ENCODE data around the gene BTG2.

The BTG2 gene

DNA sequence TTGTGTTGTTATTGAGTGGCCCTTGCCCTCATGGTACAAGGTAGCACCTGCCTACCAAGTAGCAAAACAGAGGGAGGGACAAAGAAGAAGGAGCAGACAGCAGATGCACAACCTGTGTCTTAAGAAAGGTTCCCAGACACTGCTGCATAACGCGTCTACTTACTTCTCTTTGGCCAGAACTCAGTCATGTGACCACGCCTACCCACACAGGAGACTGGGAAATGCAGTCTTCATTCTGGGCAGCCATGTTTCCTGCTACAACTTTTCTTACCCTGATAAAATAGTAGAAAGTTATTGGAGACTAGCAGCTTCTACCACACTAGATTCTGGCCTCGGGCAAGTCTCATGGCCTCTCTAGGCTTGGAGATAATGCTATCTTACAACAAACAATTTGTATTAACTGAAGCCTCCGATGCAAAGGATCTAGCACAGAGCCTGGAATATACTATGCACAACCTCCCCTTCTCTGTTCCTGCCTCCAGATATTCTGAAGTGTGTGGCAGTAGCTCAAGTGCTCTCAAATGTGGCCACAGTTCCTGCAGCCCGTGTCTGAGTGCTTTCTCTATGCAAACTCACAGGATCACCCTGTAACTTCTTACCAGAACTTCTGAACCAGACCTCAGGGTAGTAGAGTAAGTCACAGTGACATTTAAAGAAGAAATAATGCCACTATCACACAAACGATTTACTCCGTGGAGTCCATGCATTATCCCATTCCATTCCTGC, 34.1 kb upstream of the BTG2 start:
- Histone ChIP-seq H3K4me3 (ENCODE audit: low read depth, low read length) (peak overlapping the region; percentile 20; the same call in 1 of the 2 replicates), H3K9me3 (ENCODE audit: control insufficient read depth, insufficient read depth, low read depth, low read length) (no peaks in the 10 kb centered on the region), H3K27ac (ENCODE audit: low read depth, low read length) (no peak overlapping the region), H3K4me1 (ENCODE audit: control insufficient read depth, insufficient read depth, low read length) (peaks cover 20% of the 10 kb centered on the region), H3K27me3 (ENCODE audit: control insufficient read depth, insufficient read depth, low read length) (peaks cover 31% of the 10 kb centered on the region), H3K36me3 (ENCODE audit: control insufficient read depth, insufficient read depth, low read length) (no peaks in the 10 kb centered on the region), H3K9ac (ENCODE audit: low read length) (no peak overlapping the region)

GRCh38 chr1:203271962-203272632, 33.2 kb upstream of the BTG2 start:
- H3K9ac ChIP-seq (ENCODE audit: low read length) = no peak overlapping the region
- no peak overlapping the region for H3K27ac ChIP-seq (ENCODE audit: low read depth, low read length)
- H3K36me3 ChIP-seq (ENCODE audit: control insufficient read depth, insufficient read depth, low read length) = no peaks in the 10 kb centered on the region

GRCh38 chr1:203272633-203273205, 32.6 kb upstream of the BTG2 start:
- peaks cover 35% of the 10 kb centered on the region for H3K27me3 ChIP-seq (ENCODE audit: control insufficient read depth, insufficient read depth, low read length)
- H3K9ac ChIP-seq (ENCODE audit: low read length) = no peak overlapping the region
- H3K4me1 ChIP-seq (ENCODE audit: control insufficient read depth, insufficient read depth, low read length) = peaks cover 20% of the 10 kb centered on the region
- peak overlapping the region; percentile 45; the same call in 1 of the 2 replicates for H3K4me3 ChIP-seq (ENCODE audit: low read depth, low read length)
- no peaks in the 10 kb centered on the region for H3K9me3 ChIP-seq (ENCODE audit: control insufficient read depth, insufficient read depth, low read depth, low read length)
- H3K36me3 ChIP-seq (ENCODE audit: control insufficient read depth, insufficient read depth, low read length) = no peaks in the 10 kb centered on the region
- no peak overlapping the region for H3K27ac ChIP-seq (ENCODE audit: low read depth, low read length)

More at GRCh38 chr1:203271962-203272632, 33.2 kb upstream of the BTG2 start:
- Histone ChIP-seq H3K27me3 (ENCODE audit: control insufficient read depth, insufficient read depth, low read length) (peaks cover 35% of the 10 kb centered on the region), H3K4me1 (ENCODE audit: control insufficient read depth, insufficient read depth, low read length) (peaks cover 20% of the 10 kb centered on the region), H3K9me3 (ENCODE audit: control insufficient read depth, insufficient read depth, low read depth, low read length) (no peaks in the 10 kb centered on the region), H3K4me3 (ENCODE audit: low read depth, low read length) (no peak overlapping the region)

GRCh38 chr1:203273206-203273868, 32.0 kb upstream of the BTG2 start:
- Histone ChIP-seq H3K36me3 (ENCODE audit: control insufficient read depth, insufficient read depth, low read length) (no peaks in the 10 kb centered on the region), H3K4me1 (ENCODE audit: control insufficient read depth, insufficient read depth, low read length) (peaks cover 25% of the 10 kb centered on the region), H3K27me3 (ENCODE audit: control insufficient read depth, insufficient read depth, low read length) (peaks cover 40% of the 10 kb centered on the region), H3K27ac (ENCODE audit: low read depth, low read length) (no peak overlapping the region), H3K9me3 (ENCODE audit: control insufficient read depth, insufficient read depth, low read depth, low read length) (no peaks in the 10 kb centered on the region), H3K9ac (ENCODE audit: low read length) (no peak overlapping the region), H3K4me3 (ENCODE audit: low read depth, low read length) (peak overlapping the region; percentile 45)

GRCh38 chr1:203273869-203274602, 31.3 kb upstream of the BTG2 start:
- peaks cover 27% of the 10 kb centered on the region for H3K4me1 ChIP-seq (ENCODE audit: control insufficient read depth, insufficient read depth, low read length)
- peaks cover 40% of the 10 kb centered on the region for H3K27me3 ChIP-seq (ENCODE audit: control insufficient read depth, insufficient read depth, low read length)
- H3K4me3 ChIP-seq (ENCODE audit: low read depth, low read length) = peak overlapping the region; percentile 45
- H3K36me3 ChIP-seq (ENCODE audit: control insufficient read depth, insufficient read depth, low read length) = no peaks in the 10 kb centered on the region
- H3K9me3 ChIP-seq (ENCODE audit: control insufficient read depth, insufficient read depth, low read depth, low read length) = no peaks in the 10 kb centered on the region
- H3K27ac ChIP-seq (ENCODE audit: low read depth, low read length) = no peak overlapping the region
- no peak overlapping the region for H3K9ac ChIP-seq (ENCODE audit: low read length)

GRCh38 chr1:203274603-203275381, 30.5 kb upstream of the BTG2 start:
- no peaks in the 10 kb centered on the region for H3K9me3 ChIP-seq (ENCODE audit: control insufficient read depth, insufficient read depth, low read depth, low read length)
- H3K27ac ChIP-seq (ENCODE audit: low read depth, low read length) = no peak overlapping the region
- H3K27me3 ChIP-seq (ENCODE audit: control insufficient read depth, insufficient read depth, low read length) = peaks cover 40% of the 10 kb centered on the region
- H3K9ac ChIP-seq (ENCODE audit: low read length) = no peak overlapping the region
- no peaks in the 10 kb centered on the region for H3K36me3 ChIP-seq (ENCODE audit: control insufficient read depth, insufficient read depth, low read length)
- peaks cover 28% of the 10 kb centered on the region for H3K4me1 ChIP-seq (ENCODE audit: control insufficient read depth, insufficient read depth, low read length)
- H3K4me3 ChIP-seq (ENCODE audit: low read depth, low read length) = no peak overlapping the region

DNA sequence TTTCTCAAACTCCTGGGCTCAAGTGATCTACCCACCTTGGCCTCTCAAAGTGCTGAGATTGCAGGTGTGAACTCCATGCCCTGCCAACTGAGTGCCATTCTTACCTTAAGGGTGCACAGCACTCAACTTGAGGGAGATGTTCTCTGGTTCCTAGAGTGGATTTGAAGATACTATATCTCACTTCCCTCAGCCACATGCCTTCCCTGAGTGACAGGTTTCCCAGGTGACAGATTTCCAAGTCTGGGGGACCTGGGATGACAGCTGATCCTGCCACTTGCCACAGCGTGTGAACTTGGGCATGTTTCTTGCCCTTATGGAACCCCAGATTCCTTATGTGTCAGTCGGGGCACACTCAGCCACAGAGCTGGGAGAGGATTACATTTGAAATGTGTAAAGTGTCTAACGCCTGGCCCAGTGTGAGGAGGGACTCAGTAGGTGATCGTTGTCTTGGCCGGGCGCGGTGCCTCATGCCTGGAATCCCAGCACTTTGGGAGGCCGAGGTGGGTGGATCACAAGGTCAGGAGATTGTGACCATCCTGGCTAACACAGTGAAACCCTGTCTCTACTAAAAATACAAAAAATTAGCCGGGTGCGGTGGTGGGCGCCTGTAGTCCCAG, 29.6 kb upstream of the BTG2 start:
- peaks cover 27% of the 10 kb centered on the region for H3K4me1 ChIP-seq (ENCODE audit: control insufficient read depth, insufficient read depth, low read length)
- H3K9ac ChIP-seq (ENCODE audit: low read length) = no peak overlapping the region
- H3K27me3 ChIP-seq (ENCODE audit: control insufficient read depth, insufficient read depth, low read length) = peaks cover 40% of the 10 kb centered on the region
- H3K36me3 ChIP-seq (ENCODE audit: control insufficient read depth, insufficient read depth, low read length) = no peaks in the 10 kb centered on the region
- H3K9me3 ChIP-seq (ENCODE audit: control insufficient read depth, insufficient read depth, low read depth, low read length) = no peaks in the 10 kb centered on the region
- H3K27ac ChIP-seq (ENCODE audit: low read depth, low read length) = no peak overlapping the region
- no peak overlapping the region for H3K4me3 ChIP-seq (ENCODE audit: low read depth, low read length)

- H3K27me3 ChIP-seq (ENCODE audit: control insufficient read depth, insufficient read depth, low read length) = peaks cover 40% of the 10 kb centered on the region
Observed at GRCh38 chr1:203276408-203276807, 28.9 kb upstream of the BTG2 start.

GRCh38 chr1:203276916-203277545, 28.3 kb upstream of the BTG2 start:
- Histone ChIP-seq H3K9ac (ENCODE audit: low read length) (no peak overlapping the region), H3K36me3 (ENCODE audit: control insufficient read depth, insufficient read depth, low read length) (no peaks in the 10 kb centered on the region), H3K27me3 (ENCODE audit: control insufficient read depth, insufficient read depth, low read length) (peaks cover 37% of the 10 kb centered on the region), H3K9me3 (ENCODE audit: control insufficient read depth, insufficient read depth, low read depth, low read length) (no peaks in the 10 kb centered on the region), H3K27ac (ENCODE audit: low read depth, low read length) (no peak overlapping the region), H3K4me3 (ENCODE audit: low read depth, low read length) (no peak overlapping the region), H3K4me1 (ENCODE audit: control insufficient read depth, insufficient read depth, low read length) (peaks cover 27% of the 10 kb centered on the region)

More at GRCh38 chr1:203276408-203276807, 28.9 kb upstream of the BTG2 start:
- Histone ChIP-seq H3K4me3 (ENCODE audit: low read depth, low read length) (no peak overlapping the region), H3K27ac (ENCODE audit: low read depth, low read length) (no peak overlapping the region), H3K36me3 (ENCODE audit: control insufficient read depth, insufficient read depth, low read length) (no peaks in the 10 kb centered on the region), H3K9me3 (ENCODE audit: control insufficient read depth, insufficient read depth, low read depth, low read length) (no peaks in the 10 kb centered on the region), H3K9ac (ENCODE audit: low read length) (no peak overlapping the region), H3K4me1 (ENCODE audit: control insufficient read depth, insufficient read depth, low read length) (peaks cover 25% of the 10 kb centered on the region)
